ENCODE data around the gene TBC1D7. TPM values are rescaled to one million over a fixed set of nuclear protein-coding genes. Genes with fewer than 3 reads are reported as not detected.
"Not testable (repeated sequence)": the region's sequence is repeated elsewhere in the genome, so short reads cannot be mapped to it uniquely, and the experiment has no call there.

The TBC1D7 gene
- total RNA-seq, 2 experiments from 2014 or later = 18.5 to 20.8 TPM

- ChIA-PET CTCF (interaction anchor here (1.2 to 1.5 kb wide), 2 partner anchors 96 to 242 kb away, joined by 3 to 4 read pairs; partner anchors contain the start of gene SIRT5), POLR2A (no interaction called here)
These were observed 4.0 kb upstream of the TBC1D7 start for GRCh38 chr6:13332349-13332706.

- POLR2A ChIA-PET = no interaction called here
- CTCF ChIA-PET = interaction anchor here (1.1 to 1.5 kb wide), 3 partner anchors 17 to 243 kb away, joined by 3 to 4 read pairs (median 3); partner anchors contain the start of gene SIRT5
These were observed 3.4 kb upstream of the TBC1D7 start for GRCh38 chr6:13331516-13332348.

GRCh38 chr6:13328875-13329183 lies 492 bp upstream of the TBC1D7 start:
- ChIA-PET CTCF (interaction anchor here (0.6 to 1.8 kb wide), 7 partner anchors 12 to 286 kb away, joined by 3 to 8 read pairs (median 4); partner anchors contain the start of genes NOL7 and SIRT5), POLR2A (interaction anchor here (0.5 to 1.8 kb wide), 10 partner anchors 24 to 286 kb away, joined by 3 to 15 read pairs (median 6); partner anchors contain the start of genes GFOD1, NOL7 and SIRT5)

GRCh38 chr6:13327691-13328075 lies 654 bp downstream of the TBC1D7 start:
- ChIA-PET CTCF (interaction anchor here (1.0 to 1.7 kb wide), 2 partner anchors 10 to 288 kb away, joined by 3 to 4 read pairs; partner anchors contain the start of gene NOL7), POLR2A (interaction anchor here (0.6 kb wide), 1 partner anchor 287 kb away, joined by 3 read pairs; the partner anchor contains the start of gene NOL7)

GRCh38 chr6:13326031-13326586 lies 2.2 kb downstream of the TBC1D7 start:
- CTCF ChIA-PET = interaction anchor here (0.7 kb wide), 1 partner anchor 307 kb away, joined by 3 read pairs; no protein-coding TSS in a partner anchor
- POLR2A ChIA-PET = not testable (repeated sequence)

- POLR2A ChIA-PET = no interaction called here
These were observed 8.3 kb downstream of the TBC1D7 start for GRCh38 chr6:13319891-13320564.

GRCh38 chr6:13318821-13319220 lies 9.5 kb downstream of the TBC1D7 start:
- ChIA-PET CTCF (no interaction called here), POLR2A (no interaction called here)

More at GRCh38 chr6:13319891-13320564, 8.3 kb downstream of the TBC1D7 start:
- CTCF ChIA-PET = no interaction called here

- ChIA-PET CTCF (no interaction called here), POLR2A (no interaction called here)
These were observed 12.4 kb downstream of the TBC1D7 start for GRCh38 chr6:13315896-13316295.

- POLR2A ChIA-PET = no interaction called here
- CTCF ChIA-PET = interaction anchor here (1.2 kb wide), 1 partner anchor 16 kb away, joined by 3 read pairs; no protein-coding TSS in a partner anchor
These were observed 13.5 kb downstream of the TBC1D7 start for GRCh38 chr6:13314806-13315205.

- POLR2A ChIA-PET = no interaction called here
- CTCF ChIA-PET = no interaction called here
These were observed 17.2 kb downstream of the TBC1D7 start for GRCh38 chr6:13311155-13311554.

GRCh38 chr6:13308332-13308731 lies 20.0 kb downstream of the TBC1D7 start:
- ChIA-PET CTCF (no interaction called here), POLR2A (no interaction called here)

GRCh38 chr6:13307508-13307995 lies 20.8 kb downstream of the TBC1D7 start:
- POLR2A ChIA-PET = no interaction called here
- CTCF ChIA-PET = no interaction called here

GRCh38 chr6:13305791-13306190 lies 22.5 kb downstream of the TBC1D7 start:
- CTCF ChIA-PET = no interaction called here
- POLR2A ChIA-PET = no interaction called here

- ChIA-PET POLR2A (no interaction called here), CTCF (no interaction called here)
These were observed 23.0 kb downstream of the TBC1D7 start for GRCh38 chr6:13305288-13305687.

- ChIA-PET POLR2A (interaction anchor here (0.6 kb wide), 1 partner anchor 190 kb away, joined by 4 read pairs; no protein-coding TSS in a partner anchor), CTCF (no interaction called here)
These were observed 23.6 kb downstream of the TBC1D7 start for GRCh38 chr6:13304580-13305260.

- CTCF ChIA-PET = no interaction called here
- POLR2A ChIA-PET = interaction anchor here (0.6 to 2.1 kb wide), 3 partner anchors 25 to 783 kb away, joined by 4 to 15 read pairs (median 4); partner anchors contain the start of gene TBC1D7
These were observed 24.2 kb downstream of the TBC1D7 start for GRCh38 chr6:13304101-13304500.

- CTCF ChIA-PET = no interaction called here
These were observed 24.7 kb downstream of the TBC1D7 start for GRCh38 chr6:13303668-13304017.

GRCh38 chr6:13302751-13303667 lies 25.3 kb downstream of the TBC1D7 start:
- ChIA-PET POLR2A (interaction anchor here (0.8 to 2.1 kb wide), 5 partner anchors 18 to 151 kb away, joined by 3 to 15 read pairs (median 4); partner anchors contain the start of gene TBC1D7), CTCF (interaction anchor here (1.0 to 1.7 kb wide), 3 partner anchors 26 to 272 kb away, joined by 3 to 6 read pairs (median 3); partner anchors contain the start of gene SIRT5)

More at GRCh38 chr6:13303668-13304017, 24.7 kb downstream of the TBC1D7 start:
- POLR2A ChIA-PET = interaction anchor here (0.6 to 2.1 kb wide), 2 partner anchors 25 to 782 kb away, joined by 4 to 15 read pairs; partner anchors contain the start of gene TBC1D7

Measured in activated CD8-positive, alpha-beta memory T cell treated with anti-CD3 and anti-CD28 coated beads for 36 hours (primary cell).